TTC549 (cell line): Measurements from ENCODE around the gene IL17A.

Experiments used
- FAIRE-seq: peaks from 2 replicates; lab custom pipeline; 2012; peaks lifted over from hg19 to GRCh38; lab: Jason Lieb, UNC

The IL17A gene

GRCh38 chr6:52186075-52186474 lies at the start of gene IL17A:
TSS of gene IL17A (plus strand) at chr6:52186375. CDS start at chr6:52186432, 57 bp downstream.
- FAIRE-seq, result no peak

- FAIRE-seq, result no peak
Measured at GRCh38 chr6:52136934-52137467, 49.2 kb upstream of the IL17A start.

- no peak for FAIRE-seq
Measured at GRCh38 chr6:52138284-52138683, 47.9 kb upstream of the IL17A start.

- FAIRE-seq, result no peak
Measured at GRCh38 chr6:52139985-52140680, 46.0 kb upstream of the IL17A start.

GRCh38 chr6:52141596-52141995 lies 44.6 kb upstream of the IL17A start:
- no peak for FAIRE-seq

- FAIRE-seq, result no peak
Measured at GRCh38 chr6:52142556-52142955, 43.6 kb upstream of the IL17A start.

- no peak for FAIRE-seq
Measured at GRCh38 chr6:52143551-52143950, 42.6 kb upstream of the IL17A start.

GRCh38 chr6:52144196-52145076 lies 41.7 kb upstream of the IL17A start:
- FAIRE-seq, result no peak

- no peak for FAIRE-seq
Measured at GRCh38 chr6:52146851-52147445, 39.2 kb upstream of the IL17A start.

- FAIRE-seq, result no peak
Measured at GRCh38 chr6:52149076-52149475, 37.1 kb upstream of the IL17A start.

GRCh38 chr6:52149949-52150348 lies 36.2 kb upstream of the IL17A start:
- no peak for FAIRE-seq

GRCh38 chr6:52152070-52152423 lies 34.1 kb upstream of the IL17A start:
- no peak for FAIRE-seq

- FAIRE-seq, result no peak
Measured at GRCh38 chr6:52152711-52153160, 33.4 kb upstream of the IL17A start.

GRCh38 chr6:52154381-52154780 lies 31.8 kb upstream of the IL17A start:
- no peak for FAIRE-seq

- FAIRE-seq, result no peak
Measured at GRCh38 chr6:52155791-52156576, 30.2 kb upstream of the IL17A start.

- no peak for FAIRE-seq
Measured at GRCh38 chr6:52157301-52157941, 28.8 kb upstream of the IL17A start.

GRCh38 chr6:52160472-52161104 lies 25.6 kb upstream of the IL17A start:
- FAIRE-seq, result no peak

GRCh38 chr6:52161689-52162438 lies 24.3 kb upstream of the IL17A start:
- FAIRE-seq, result no peak

GRCh38 chr6:52162940-52163908 lies 23.0 kb upstream of the IL17A start:
- FAIRE-seq, result no peak
